Transverse colon (tissue), 4 donors: ENCODE data around the gene SHISAL2A. TPM values are rescaled to one million over a fixed set of nuclear protein-coding genes. Genes with fewer than 3 reads are reported as not detected.

Experiments used
- DNase-seq: peaks from one replicate; pipeline ENCODE4 v3.0.0-alpha.2; 2019
- H3K27ac ChIP-seq, 4 donors: fragments of 200-600 bp; sonication (generic); 2 replicates each; pipeline ENCODE4 v1.5.1; 2016 to 2018; ENCODE audit warnings: inconsistent platforms in 4 of 4
- H3K27me3 ChIP-seq: fragments of 200-600 bp; sonication (generic); 2 replicates; pipeline ENCODE4 v1.5.1; 2017; ENCODE audit warnings: inconsistent platforms
- H3K36me3 ChIP-seq, 4 donors: fragments of 200-600 bp; sonication (generic); 2 replicates each; pipeline ENCODE4 v1.5.1; 2017 to 2019; ENCODE audit warnings: inconsistent platforms in 4 of 4
- H3K4me1 ChIP-seq, 4 donors: fragments of 200-600 bp; sonication (generic); 2 replicates each; pipeline ENCODE4 v1.5.1; 2017 to 2020; ENCODE audit warnings: inconsistent platforms in 4 of 4
- H3K4me3 ChIP-seq, 4 donors: fragments of 200-600 bp; sonication (generic); 1 replicate in 1 of 4; 2 replicates in 3 of 4; pipeline versions ENCODE4 v1.5.1 to v1.6.1; 2017 to 2019; ENCODE audit warnings: inconsistent platforms in 4 of 4
- H3K9me3 ChIP-seq, 2 donors: fragments of 200-600 bp; sonication (generic); 2 replicates each; pipeline ENCODE4 v1.5.1; 2017 to 2019; ENCODE audit warnings: inconsistent platforms in 2 of 2
- EP300 ChIP-seq: sonication (generic); formaldehyde crosslinking; IDR thresholded peaks from one replicate; pipeline ENCODE4 v1.6.1; 2017; ENCODE audit warnings: antibody characterized with exemption, low read depth
- POLR2A ChIP-seq: fragments of 450-650 bp; IDR thresholded peaks from one replicate; pipeline ENCODE4 v1.6.1; 2016; ENCODE audit warnings: antibody characterized with exemption, mild to moderate bottlenecking, moderate library complexity
- POLR2AphosphoS5 ChIP-seq, 3 donors: sonication (generic); formaldehyde crosslinking; IDR thresholded peaks; one replicate each; pipeline ENCODE4 v1.6.1; 2016; ENCODE audit warnings: antibody characterized with exemption in 3 of 3
- WGBS, 2 donors: methylation state at CpG; one replicate each; pipeline ENCODE4 v1.1.5; 2018; ENCODE audit warnings: low coverage in 1 of 2; 5-methylcytosine and 5-hydroxymethylcytosine counted together
- in situ Hi-C, 4 donors: fragments of 200-750 bp; cut with MboI; loops; one replicate each; pipeline versions ENCODE4 v1.15.0 to v1.15.1; 2017; ENCODE audit warnings: low sequenced_read_pairs in 3 of 4, low pct_ligation_motif_present in 1 of 4, low pct_unique_long_range_greater_than_20kb in 1 of 4
- intact Hi-C: fragments of 100-400 bp; cut with DNase I; formaldehyde crosslinking; loops from one replicate; pipeline ENCODE4 v1.15.1; 2023; ENCODE audit warnings: low total_unique reads
- total RNA-seq, 4 donors: library from RNA; depleted of rRNA; stranded (reverse); fragments of >200 nt; gene quantifications; one replicate each; pipeline ENCODE4 v1.1.0, GENCODE V29; 2016
- TF ChIP-seq, protein P1 (sequence below), 5 experiments: fragments of 200-600 bp in 3 of 5; fragments of 450-650 bp in 2 of 5; sonication (generic) in 3 of 5; IDR thresholded peaks; 1 replicate in 2 of 5; 2 replicates in 3 of 5; pipeline ENCODE4 v1.5.1; 2016 to 2017; ENCODE audit warnings: antibody characterized with exemption in 5 of 5, inconsistent platforms in 3 of 5, mild to moderate bottlenecking in 2 of 5, moderate library complexity in 1 of 5

SHISAL2A gene
- total RNA-seq = 1 to 10 TPM in 2 of 4 donors, not detected in 2; 3.2 to 8.2 TPM

DNA sequence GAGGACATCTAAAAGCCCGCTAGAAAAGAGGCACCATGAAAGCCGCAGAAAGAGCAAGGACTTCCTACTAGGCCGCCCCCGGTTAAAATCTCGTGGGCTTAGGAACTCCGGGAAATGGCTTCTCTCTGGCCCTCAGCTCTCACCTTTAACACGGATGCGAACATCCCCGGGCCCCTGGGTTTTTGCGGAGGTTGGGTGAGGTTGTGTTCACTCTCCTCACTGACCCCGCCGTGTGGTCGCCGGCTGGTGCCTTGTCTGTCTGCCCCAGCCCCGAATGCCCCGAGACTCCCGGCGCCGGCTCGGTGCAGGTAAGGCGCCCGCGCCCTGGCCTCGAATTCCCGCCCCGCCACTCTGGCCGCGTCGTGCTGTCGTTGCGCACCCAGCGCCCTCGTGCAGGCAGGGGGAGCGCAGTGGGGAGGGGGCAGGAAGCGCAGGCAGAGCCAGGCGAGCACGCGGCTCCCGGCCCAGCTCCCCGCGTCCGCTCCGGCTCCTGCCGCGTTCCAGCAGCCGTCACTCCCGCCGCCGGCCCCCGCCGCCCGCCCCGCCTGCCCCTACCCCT, at the start of gene SHISAL2A:
SHISAL2A (plus strand) TSS at position 437 of the 559 bp plus-strand sequence. CDS start 326 bp downstream, outside the sequence.
- H3K27ac ChIP-seq = peak within 1 kb of the TSS; percentile 28 to 66 (median 50)
- peak within 1 kb of the TSS; percentile 30 to 50 (median 48) for H3K4me3 ChIP-seq
- in situ Hi-C loops = no loop called here
- WGBS, 2 donors = 15% methylated on average over 33 of the region's 53 CpGs; no CpG with 5 or more reads in 1 of the 2 donors
- peak; percentile 48 for DNase-seq
- no peaks in the 10 kb centered on the region for H3K9me3 ChIP-seq
- H3K4me1 ChIP-seq = peaks cover 0 to 26% (median 8%) of the 10 kb centered on the region in 4 donors
- TF ChIP-seq, protein P1, sequence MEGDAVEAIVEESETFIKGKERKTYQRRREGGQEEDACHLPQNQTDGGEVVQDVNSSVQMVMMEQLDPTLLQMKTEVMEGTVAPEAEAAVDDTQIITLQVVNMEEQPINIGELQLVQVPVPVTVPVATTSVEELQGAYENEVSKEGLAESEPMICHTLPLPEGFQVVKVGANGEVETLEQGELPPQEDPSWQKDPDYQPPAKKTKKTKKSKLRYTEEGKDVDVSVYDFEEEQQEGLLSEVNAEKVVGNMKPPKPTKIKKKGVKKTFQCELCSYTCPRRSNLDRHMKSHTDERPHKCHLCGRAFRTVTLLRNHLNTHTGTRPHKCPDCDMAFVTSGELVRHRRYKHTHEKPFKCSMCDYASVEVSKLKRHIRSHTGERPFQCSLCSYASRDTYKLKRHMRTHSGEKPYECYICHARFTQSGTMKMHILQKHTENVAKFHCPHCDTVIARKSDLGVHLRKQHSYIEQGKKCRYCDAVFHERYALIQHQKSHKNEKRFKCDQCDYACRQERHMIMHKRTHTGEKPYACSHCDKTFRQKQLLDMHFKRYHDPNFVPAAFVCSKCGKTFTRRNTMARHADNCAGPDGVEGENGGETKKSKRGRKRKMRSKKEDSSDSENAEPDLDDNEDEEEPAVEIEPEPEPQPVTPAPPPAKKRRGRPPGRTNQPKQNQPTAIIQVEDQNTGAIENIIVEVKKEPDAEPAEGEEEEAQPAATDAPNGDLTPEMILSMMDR (IDR thresholded peaks at IDR 0.05) = no peak
- peak in 1 of 3 donors; percentile 30 for TF ChIP-seq POLR2AphosphoS5 (IDR thresholded peaks at IDR 0.05)
- H3K36me3 ChIP-seq = no peaks in the 10 kb centered on the region
- intact Hi-C loops = no loop called here
- H3K27me3 ChIP-seq = peaks cover 64% of the 10 kb centered on the region

DNA sequence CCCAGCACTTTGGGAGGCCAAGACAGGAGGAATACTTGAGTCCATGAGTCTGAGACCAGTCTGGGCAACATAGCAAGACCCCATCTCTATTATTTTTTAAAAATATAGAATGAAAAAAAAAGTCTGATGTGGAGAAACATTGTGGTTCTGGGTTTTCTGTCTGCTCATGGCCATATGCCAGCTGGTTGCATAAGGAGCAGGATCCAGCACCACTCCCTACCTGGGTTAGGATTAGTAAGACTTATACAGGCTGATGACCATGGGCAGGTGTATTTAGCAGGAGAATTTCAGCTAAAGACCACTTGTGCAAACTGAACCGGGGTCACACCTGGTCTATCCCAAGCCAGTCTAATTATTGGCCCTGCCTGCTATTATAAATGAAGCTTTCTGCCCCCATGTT, 47.5 kb upstream of the SHISAL2A start:
- WGBS, 2 donors = 100% methylated on average over 1 of the region's 1 CpG; no CpG with 5 or more reads in 1 of the 2 donors
- TF ChIP-seq, protein P1 (IDR thresholded peaks at IDR 0.05) = no peak
- TF ChIP-seq POLR2AphosphoS5 (IDR thresholded peaks at IDR 0.05) (no peak), POLR2A (no peak), EP300 (no peak)
- no peak for DNase-seq
- H3K27me3 ChIP-seq = no peaks in the 10 kb centered on the region
- intact Hi-C loops (no loop called here), in situ Hi-C loops (no loop called here)
- H3K9me3 ChIP-seq = no peaks in the 10 kb centered on the region
- no peak overlapping the region for H3K27ac ChIP-seq
- H3K36me3 ChIP-seq = no peaks in the 10 kb centered on the region
- no peaks in the 10 kb centered on the region for H3K4me1 ChIP-seq
- H3K4me3 ChIP-seq = no peak overlapping the region

DNA sequence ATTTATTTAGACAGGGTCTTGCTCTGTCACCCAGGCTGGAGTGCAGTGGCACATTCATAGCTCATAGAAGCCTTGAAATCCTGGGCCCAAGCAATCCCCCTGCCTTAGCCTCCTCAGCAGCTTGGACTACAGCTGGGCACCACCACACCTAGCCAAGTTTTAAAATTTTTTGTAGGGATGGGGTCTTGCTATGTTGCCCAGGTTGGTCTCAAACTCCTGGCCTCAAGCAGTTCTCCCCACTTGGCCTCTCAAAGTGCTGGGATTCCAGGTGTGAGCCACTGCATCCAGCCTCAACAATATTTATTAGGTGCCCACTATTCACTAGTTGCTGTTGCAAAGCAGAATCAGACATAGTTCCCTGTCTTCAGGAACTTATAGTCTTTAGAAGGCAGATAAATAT, 44.9 kb upstream of the SHISAL2A start:
- Histone ChIP-seq H3K27ac (no peak overlapping the region), H3K27me3 (no peaks in the 10 kb centered on the region), H3K36me3 (no peaks in the 10 kb centered on the region), H3K9me3 (no peaks in the 10 kb centered on the region), H3K4me1 (no peaks in the 10 kb centered on the region), H3K4me3 (no peak overlapping the region)
- intact Hi-C loops (no loop called here), in situ Hi-C loops (no loop called here)
- no peak for TF ChIP-seq POLR2A
- TF ChIP-seq, protein P1 (IDR thresholded peaks at IDR 0.05) = no peak
- TF ChIP-seq EP300 = no peak
- TF ChIP-seq POLR2AphosphoS5 (IDR thresholded peaks at IDR 0.05) = no peak
- DNase-seq = no peak

DNA sequence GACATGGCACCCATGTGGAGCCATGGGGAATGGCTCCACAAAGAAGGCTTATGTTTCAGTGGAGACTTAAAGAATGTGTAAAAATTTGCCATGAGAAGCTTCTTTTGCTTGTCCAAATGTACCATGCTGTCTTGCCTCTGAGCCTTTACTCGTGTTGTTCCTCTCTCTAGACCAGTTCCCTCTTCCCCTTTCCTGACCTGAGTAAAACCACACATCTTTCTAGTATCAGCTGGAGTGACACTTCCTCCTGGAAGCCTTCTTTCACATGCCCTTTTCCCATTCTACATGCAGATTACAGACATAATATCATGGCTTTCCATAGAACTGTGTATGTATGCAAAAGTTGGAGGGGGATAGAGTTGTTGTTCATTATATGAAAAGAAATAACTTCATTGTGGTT, 44.4 kb upstream of the SHISAL2A start:
- H3K27ac ChIP-seq = no peak overlapping the region
- H3K4me1 ChIP-seq = no peaks in the 10 kb centered on the region
- intact Hi-C loops = no loop called here
- H3K36me3 ChIP-seq = no peaks in the 10 kb centered on the region
- WGBS, 2 donors = 33 to 41% methylated on average over 1 of the region's 1 CpG
- in situ Hi-C loops = no loop called here
- no peak for DNase-seq
- H3K27me3 ChIP-seq = no peaks in the 10 kb centered on the region
- TF ChIP-seq POLR2A = no peak
- H3K9me3 ChIP-seq = no peaks in the 10 kb centered on the region
- H3K4me3 ChIP-seq = no peak overlapping the region

DNA sequence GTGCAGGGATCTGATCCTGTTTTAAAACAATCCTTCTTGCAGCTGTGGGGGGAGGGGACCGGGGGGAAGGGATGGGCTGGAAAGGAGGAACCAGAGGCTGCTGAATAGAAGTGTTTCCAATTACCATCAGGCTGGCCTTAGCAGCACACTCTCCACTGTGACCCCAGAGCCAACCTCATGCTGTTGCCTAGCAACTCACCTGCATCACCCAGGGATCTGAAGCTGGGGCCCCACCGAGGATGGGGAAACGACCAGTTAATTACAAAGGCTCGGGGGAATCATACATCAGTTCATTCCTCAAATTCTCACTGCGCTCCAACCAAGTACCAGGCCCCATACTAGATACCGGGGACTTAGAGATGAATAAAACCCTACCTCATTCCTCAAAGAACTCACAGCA, 42.7 kb upstream of the SHISAL2A start:
- in situ Hi-C loops = no loop called here
- DNase-seq = no peak
- Histone ChIP-seq H3K4me1 (no peaks in the 10 kb centered on the region), H3K27ac (no peak overlapping the region), H3K4me3 (no peak overlapping the region), H3K9me3 (no peaks in the 10 kb centered on the region), H3K27me3 (no peaks in the 10 kb centered on the region), H3K36me3 (no peaks in the 10 kb centered on the region)
- intact Hi-C loops = no loop called here
- WGBS, 2 donors = 38 to 60% methylated on average over 1 to 6 of the region's 6 CpGs
- TF ChIP-seq, protein P1 (IDR thresholded peaks at IDR 0.05) = no peak
- TF ChIP-seq EP300 (no peak), POLR2A (no peak), POLR2AphosphoS5 (IDR thresholded peaks at IDR 0.05) (no peak)
